ENCODE measurements around the gene SLC8A1.

- TF ChIP-seq CTCF (IDR thresholded peaks at IDR 0.05) = no peak
- TF ChIP-seq POLR2A (IDR thresholded peaks at IDR 0.05) = no peak
Measured at GRCh38 chr2:40219141-40219540, 232.7 kb downstream of the SLC8A1 start.

Measured in adrenal gland (tissue), 5 donors.